ENCODE data around the gene ANKRD63. TPM values are rescaled to one million over a fixed set of nuclear protein-coding genes. Genes with fewer than 3 reads are reported as not detected.

Gene ANKRD63
- total and polyA plus RNA-seq, 2 of the 8 experiments (the other 6 are each of a cell fraction or from before 2014, with no cell fraction given): 0.18 to 0.26 TPM

- Histone ChIP-seq H4K20me1 (replicated peaks in 1 of 2; ENCODE audit: control insufficient read depth in 1 of 2, insufficient read depth in 2 of 2, low read length in 2 of 2) (peaks cover 0 to 1% of the 10 kb centered on the region in 2 experiments), H3K4me1 (replicated peaks in 1 of 4; ENCODE audit: control insufficient read depth in 3 of 4, insufficient read depth in 4 of 4, low read length in 3 of 4) (peaks cover 0 to 18% (median 11%) of the 10 kb centered on the region in 4 experiments; a peak in 6 of 7 replicates), H3K27ac (ENCODE audit: low read depth, low read length) (no peak overlapping the region), H2BK12ac (ENCODE audit: low read depth, low read length) (0 out of 2 replicates have a peak overlapping the region, but pooled peaks have one; percentile 39), H3K23me2 (ENCODE audit: low read depth, low read length) (peaks cover 3% of the 10 kb centered on the region; the same call in 1 of the 2 replicates), H3K56ac (replicated peaks; ENCODE audit: insufficient read length, low read depth, low read length) (no peak overlapping the region), H3K4me3 (ENCODE audit: extremely low read depth in 1 of 4, insufficient read depth in 2 of 4, low read depth in 3 of 4, low read length in 4 of 4) (no peak overlapping the region), H3K9ac (replicated peaks in 1 of 4; ENCODE audit: extremely low read depth in 1 of 4, low read depth in 3 of 4, low read length in 3 of 4) (no peak overlapping the region), H3K36me3 (ENCODE audit: control insufficient read depth in 2 of 4, insufficient read depth in 4 of 4, low read length in 3 of 4) (no peaks in the 10 kb centered on the region), H2BK15ac (ENCODE audit: low read length) (no peak overlapping the region), H2BK20ac (ENCODE audit: low read length) (no peak overlapping the region), H3K79me1 (ENCODE audit: low read depth, low read length) (no peaks in the 10 kb centered on the region), H3K4ac (replicated peaks; ENCODE audit: insufficient read length, low read depth, low read length) (peak overlapping the region; percentile 60), H3K18ac (ENCODE audit: extremely low read depth, low read length) (no peak overlapping the region), H2BK120ac (replicated peaks; ENCODE audit: low read depth, low read length) (no peak overlapping the region), H3K14ac (ENCODE audit: insufficient read length) (no peak overlapping the region), H3K27me3 (replicated peaks in 1 of 4; ENCODE audit: control insufficient read depth in 3 of 4, extremely low read depth in 1 of 4, insufficient read depth in 3 of 4, low read length in 3 of 4) (peaks cover 16 to 50% (median 33%) of the 10 kb centered on the region in 4 experiments; a peak in 6 of 7 replicates), H4K91ac (replicated peaks; ENCODE audit: insufficient read length, low read length) (no peak overlapping the region), H3K79me2 (ENCODE audit: control insufficient read depth in 1 of 2, insufficient read depth in 2 of 2, low read length in 2 of 2) (no peaks in the 10 kb centered on the region), H3K9me3 (ENCODE audit: insufficient read depth in 2 of 2, low read depth in 1 of 2, low read length in 1 of 2) (no peaks in the 10 kb centered on the region), H2AK5ac (ENCODE audit: low read depth, low read length) (no peak overlapping the region; the same call in 1 of the 2 replicates), H4K8ac (ENCODE audit: extremely low read depth, insufficient read depth, low read length) (no peak overlapping the region), H3K23ac (ENCODE audit: insufficient read length) (no peak overlapping the region), H4K5ac (ENCODE audit: insufficient read length, low read depth, low read length) (no peak overlapping the region), H3K4me2 (ENCODE audit: insufficient read depth in 1 of 2, low read depth in 2 of 2, low read length in 2 of 2) (no peak overlapping the region), H2BK5ac (ENCODE audit: low read depth, low read length) (no peak overlapping the region), H2AFZ (ENCODE audit: low read length) (no peak overlapping the region)
- no peak for TF ChIP-seq ZNF274 (IDR thresholded peaks at IDR 0.05; ENCODE audit: borderline replicate concordance, extremely low read depth, low read length)
- no peak for TF ChIP-seq ASH2L (IDR thresholded peaks at IDR 0.05; ENCODE audit: low read length)
- TF ChIP-seq TBP (IDR thresholded peaks at IDR 0.05; ENCODE audit: low read depth, low read length): no peak
- no peak for TF ChIP-seq POU5F1 (IDR thresholded peaks at IDR 0.05; ENCODE audit: low read depth, low read length)
- no peak for TF ChIP-seq NRF1 (IDR thresholded peaks at IDR 0.05; ENCODE audit: low read depth, low read length)
- TF ChIP-seq SIRT6 (IDR thresholded peaks at IDR 0.05; ENCODE audit: low read length): no peak
- TF ChIP-seq HDAC6 (IDR thresholded peaks at IDR 0.05; ENCODE audit: low read depth, low read length): no peak
- no peak for TF ChIP-seq USF2 (IDR thresholded peaks at IDR 0.05; ENCODE audit: low read length)
- TF ChIP-seq EGR1 (IDR thresholded peaks at IDR 0.05; ENCODE audit: borderline replicate concordance, low read depth, low read length): no peak
- CTCF ChIA-PET (ENCODE audit: partially characterized antibody): interaction anchor here (0.5 to 16.2 kb wide), 10 partner anchors 17 to 1096 kb away, joined by 3 to 518 read pairs (median 4); partner anchors contain the start of genes CCDC9B, INAFM2 and PLCB2
- POLR2A ChIA-PET (ENCODE audit: partially characterized antibody): interaction anchor here (2.4 to 5.4 kb wide), 3 partner anchors 8 to 16 kb away, joined by 7 to 46 read pairs (median 29); partner anchors contain the start of gene PLCB2
- DNase-seq (ENCODE audit: low read depth in 1 of 2, low spot score in 2 of 2): no peak
- FAIRE-seq: no peak
These were observed 10.1 kb upstream of the ANKRD63 start for GRCh38 chr15:40293006-40293405.

All from H1 (cell line).